NCI-H2171 treated with DMSO at 0.1 percent for 48 hours (cell line): ENCODE results near the gene PPP4C.
"Not testable (repeated sequence)": the region's sequence is repeated elsewhere in the genome, so short reads cannot be mapped to it uniquely, and the experiment has no call there.

ENCODE experiments used
- DNase-seq: peaks from one replicate; lab custom pipeline; 2025; lab: John Stamatoyannopoulos, UW

PPP4C gene

DNA sequence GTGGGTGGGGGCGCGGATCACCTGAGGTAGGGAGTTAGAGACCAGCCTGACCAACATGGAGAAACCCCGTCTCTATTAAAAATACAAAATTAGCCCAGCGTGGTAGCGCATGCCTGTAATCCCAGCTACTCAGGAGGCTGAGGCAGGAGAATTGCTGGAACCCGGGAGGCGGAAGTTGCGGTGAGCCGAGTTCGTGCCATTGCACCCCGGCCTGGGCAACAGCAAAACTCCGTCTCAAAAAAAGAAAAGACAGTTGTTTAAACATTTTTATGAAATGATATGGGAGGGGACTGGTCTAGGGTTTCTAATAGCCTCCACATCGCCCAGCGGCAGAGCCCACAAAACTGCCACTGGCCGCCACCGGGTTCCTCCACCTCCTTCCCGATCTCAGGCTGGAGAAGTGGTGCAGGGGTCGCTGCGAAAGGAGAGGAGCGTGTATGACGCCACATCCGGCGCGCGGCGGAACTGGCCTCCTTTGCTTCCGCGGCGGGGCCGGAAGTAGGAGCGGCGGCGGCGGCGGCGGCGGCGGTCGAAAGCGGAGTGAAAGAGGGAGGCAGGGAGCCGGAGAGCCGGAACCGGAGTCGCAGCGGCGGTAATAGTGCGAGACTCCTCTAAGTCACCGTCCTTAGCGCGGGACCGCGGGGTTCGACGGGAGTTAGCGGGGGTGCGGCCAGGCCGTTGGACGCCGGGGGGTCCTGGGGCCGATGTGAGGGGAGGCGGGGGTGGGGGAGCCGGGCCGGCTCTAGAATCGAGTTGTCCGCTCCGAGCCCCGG lies at the start of gene PPP4C:
TSS of gene PPP4C (plus strand) at position 492 of the 773 bp plus-strand sequence. CDS start 384 bp downstream, outside the sequence.
- DNase-seq: peak; percentile 82

DNA sequence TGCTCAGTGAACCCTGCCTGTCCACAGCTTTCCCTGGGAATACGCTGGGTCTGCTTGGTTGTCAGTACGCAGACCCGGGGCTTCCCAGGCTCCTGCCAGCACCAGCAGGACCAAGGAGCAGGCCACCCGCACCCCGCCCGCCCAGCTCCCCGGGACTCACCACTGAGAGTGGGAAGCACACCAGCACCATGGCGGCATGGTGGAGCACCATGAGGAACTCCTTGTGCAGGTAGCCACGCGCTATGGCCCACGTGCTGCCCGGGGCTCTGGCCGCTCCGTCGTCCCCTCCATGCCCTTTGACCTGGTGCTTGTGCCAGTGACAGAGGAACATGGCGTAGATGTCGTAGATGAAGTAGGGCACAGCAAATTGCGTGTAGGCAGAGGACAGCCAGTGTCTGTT lies 49.3 kb upstream of the PPP4C start:
- DNase-seq: no peak

DNA sequence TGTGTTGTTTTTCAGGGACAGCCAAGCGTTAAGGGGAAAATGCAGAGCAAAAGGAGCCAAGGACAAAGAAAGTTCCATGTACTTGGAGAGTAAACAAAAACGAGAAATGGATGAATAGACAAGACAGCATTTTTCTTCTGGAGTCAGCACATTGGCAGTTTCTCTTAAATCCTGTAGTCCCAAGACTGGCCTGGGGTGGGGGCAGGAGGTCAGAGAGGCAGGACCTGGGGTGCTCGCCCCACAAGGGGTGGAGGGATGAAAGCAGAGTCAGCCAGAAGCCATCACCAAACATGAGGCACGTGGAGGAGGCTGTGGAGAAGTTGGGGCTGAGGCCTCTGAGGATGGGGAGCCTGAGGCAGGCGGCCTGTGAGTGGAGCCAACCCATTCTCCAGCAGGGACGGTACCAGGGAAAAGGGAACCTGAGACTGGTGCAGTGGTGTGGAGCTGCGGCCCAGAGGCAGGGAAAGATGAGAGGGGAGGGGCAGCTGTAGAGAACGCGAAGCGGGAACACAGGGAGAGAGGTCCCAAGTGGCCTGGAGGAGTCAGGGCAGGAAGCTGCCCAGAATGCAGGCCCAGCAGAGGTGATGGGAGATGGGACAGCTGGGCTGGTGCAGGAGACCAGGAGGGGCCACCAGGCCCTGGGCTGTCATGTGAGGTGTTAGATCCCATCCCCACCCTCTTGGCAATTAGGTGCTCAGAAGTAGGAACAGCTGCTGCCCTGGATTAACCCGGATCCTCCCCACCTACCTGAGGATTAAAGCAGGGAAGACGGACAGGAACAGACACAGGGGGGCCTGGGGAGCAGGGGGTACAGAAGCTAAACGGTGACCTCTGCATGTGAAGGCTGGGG lies 48.0 kb upstream of the PPP4C start:
- peak; percentile 91 for DNase-seq

DNA sequence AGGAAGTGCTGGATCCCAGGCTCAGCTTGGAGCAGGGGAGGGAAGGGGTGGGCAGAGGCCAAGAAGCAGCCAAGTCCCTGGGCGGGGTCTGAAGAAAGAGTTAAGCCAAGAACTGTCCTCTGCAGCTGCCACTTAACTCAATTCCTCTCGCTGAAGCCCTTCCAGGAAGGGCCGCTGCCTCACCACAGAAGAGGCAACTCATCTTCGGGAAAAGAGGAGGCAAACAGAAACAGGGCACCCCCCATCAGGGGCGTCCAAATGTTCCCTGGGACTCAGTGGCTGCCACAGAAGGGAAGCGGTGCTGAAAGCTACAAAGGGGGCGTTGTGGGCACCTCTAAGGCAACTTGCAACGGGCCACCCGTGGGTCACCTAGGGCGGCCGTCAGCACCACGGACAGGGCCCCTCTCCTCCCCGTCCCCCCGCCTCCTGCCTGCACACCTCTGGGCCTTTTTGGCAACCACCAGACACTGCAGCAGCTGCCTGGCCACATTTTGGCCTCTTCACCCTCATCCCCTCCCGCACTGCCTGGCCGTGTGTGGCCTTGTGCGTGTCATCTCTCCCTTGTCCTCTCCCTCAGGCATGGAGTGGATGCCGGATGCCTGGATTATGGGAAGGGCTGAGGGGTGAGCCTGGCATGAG lies 47.2 kb upstream of the PPP4C start:
- no peak for DNase-seq

DNA sequence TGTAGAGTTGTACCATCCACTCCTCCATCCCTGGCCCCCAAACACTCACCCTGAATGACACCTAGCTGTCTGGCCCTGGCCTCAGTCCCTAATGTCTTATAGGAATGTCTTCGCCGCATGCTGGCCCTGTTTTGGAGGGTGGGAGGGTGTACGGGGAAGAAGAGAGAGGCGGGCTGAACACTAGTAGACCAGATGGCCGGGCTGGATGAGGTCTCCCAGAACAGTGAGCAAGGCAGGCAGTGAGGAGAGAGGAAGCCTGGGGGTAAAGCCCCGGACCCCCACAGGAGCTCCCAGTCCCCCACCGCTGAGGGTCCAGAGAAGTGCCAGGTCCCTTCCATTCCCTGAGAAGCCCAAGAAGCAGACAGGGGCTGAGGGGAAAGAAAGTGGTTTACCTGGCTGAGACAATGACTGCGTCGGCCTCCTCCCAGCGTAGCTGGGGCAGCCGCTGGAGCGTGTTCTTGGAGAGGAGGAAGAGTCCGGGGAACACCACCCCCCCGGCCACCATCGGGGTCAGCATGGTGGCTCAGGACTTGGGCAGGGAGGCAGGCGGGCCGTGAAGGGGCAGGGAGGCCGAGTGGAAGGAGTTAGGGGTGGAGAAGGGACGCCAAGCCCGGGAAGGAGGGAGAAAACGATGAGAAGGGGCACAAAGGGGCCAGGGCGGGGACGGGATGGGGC lies 45.6 kb upstream of the PPP4C start:
- peak; percentile 50 for DNase-seq

DNA sequence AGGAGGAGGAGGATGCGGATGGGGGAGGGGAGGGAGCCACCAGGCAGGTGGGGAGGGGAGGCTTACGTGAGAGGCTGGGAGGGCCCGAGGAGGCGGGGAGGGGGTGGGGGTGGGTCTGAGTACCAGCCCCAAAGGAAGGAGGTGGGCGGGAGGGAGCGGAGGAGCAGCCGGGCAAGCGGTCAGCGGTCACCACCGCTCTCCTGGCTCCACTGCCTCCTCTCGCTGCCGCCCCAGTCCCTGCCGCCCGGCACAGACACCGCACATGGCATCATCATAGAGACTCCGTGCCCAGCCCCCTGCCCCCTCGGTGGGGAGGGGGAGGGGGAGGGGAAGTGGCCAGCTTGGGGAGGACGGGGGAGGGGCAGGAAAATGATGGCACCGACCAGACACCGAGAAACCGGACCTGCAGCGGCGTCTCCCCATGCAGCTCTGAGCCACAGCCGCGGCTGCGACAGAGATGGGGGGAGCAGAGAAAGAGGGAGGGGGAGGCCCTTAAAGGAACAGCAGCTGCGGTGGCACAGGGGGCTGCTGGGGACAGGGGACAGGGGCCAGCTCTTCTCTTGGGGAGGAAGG lies 44.9 kb upstream of the PPP4C start, which contains the start of gene TLCD3B:
TSS of gene TLCD3B (minus strand) at position 431 of the 573 bp plus-strand sequence. CDS start 744 bp downstream, outside the sequence.
- DNase-seq: peak; percentile 49

DNA sequence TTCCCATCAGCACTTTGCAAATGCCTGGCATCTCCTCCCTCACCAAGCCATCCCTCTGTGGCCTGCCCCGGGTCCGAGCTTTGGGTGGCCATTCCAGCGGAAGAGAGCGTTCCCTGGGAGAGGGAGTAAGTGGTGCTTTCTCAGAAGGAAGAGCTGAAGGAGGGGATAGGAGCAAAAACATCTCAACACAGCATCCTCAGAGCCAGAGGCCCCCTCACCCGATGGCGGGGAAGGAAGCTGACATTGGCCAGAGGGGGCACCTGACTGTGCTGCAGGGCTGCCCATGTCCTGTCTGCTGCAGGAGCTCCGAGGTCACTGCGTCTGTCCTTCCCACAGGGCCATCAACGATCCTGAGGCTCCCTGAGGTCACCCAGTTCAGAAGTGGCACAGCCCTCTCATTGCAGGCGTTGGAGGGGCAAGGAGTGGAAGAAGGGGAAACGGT lies 44.3 kb upstream of the PPP4C start:
- no peak for DNase-seq

DNA sequence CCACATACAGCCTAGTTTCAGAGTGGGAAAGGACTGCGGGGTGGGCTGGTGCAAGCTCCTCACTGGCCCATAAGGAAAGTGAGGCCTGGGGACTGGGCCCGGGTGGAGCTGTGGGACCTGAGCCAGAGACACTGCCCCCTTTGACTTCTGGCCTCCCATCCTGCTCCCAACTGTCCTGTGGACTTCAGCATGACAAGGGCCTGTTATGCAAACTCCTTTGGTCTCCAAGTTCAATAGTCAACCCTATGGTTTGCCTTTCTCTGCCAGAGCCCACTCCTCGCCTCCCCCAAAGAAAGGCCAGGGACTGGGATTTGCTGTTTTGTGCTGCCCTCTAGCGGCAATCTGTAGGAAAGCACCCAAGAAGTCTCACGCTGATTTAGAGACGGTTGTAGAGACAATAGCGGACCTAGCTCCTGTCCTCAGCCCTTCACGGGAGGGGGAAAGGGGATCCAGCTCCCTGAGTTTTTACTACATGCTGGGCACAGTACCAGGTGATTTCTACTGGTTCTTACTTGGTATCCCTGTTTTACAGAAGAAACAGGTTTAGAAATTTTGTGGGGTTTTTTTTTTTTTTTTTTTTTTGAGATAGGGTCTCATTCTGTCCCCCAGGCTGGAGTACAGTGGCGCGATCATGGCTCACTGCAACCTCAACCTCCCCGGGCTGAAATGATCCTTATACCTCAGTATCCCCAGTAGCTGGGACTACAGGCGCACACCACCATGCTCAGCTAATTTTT lies 43.5 kb upstream of the PPP4C start:
- peak; percentile 85 for DNase-seq

DNA sequence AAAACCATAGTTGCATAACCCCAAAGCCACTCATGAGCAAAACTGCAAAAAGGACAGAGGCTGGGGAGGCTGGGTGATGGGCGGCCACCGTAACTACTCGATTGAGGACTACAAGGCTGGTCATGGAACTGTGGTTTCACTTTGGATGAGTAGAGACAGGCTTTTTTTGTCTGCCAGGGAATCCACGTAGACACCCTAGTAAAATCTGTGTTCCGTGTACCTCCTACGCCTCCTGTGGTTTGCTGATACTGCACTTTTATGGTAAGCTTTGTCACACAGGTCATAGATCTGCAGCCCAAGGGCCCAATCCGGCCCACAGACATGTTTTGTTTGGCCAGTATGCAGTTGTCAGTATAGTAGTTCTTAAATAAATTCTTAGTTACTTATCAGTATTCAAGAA lies 42.5 kb upstream of the PPP4C start:
- no peak for DNase-seq

DNA sequence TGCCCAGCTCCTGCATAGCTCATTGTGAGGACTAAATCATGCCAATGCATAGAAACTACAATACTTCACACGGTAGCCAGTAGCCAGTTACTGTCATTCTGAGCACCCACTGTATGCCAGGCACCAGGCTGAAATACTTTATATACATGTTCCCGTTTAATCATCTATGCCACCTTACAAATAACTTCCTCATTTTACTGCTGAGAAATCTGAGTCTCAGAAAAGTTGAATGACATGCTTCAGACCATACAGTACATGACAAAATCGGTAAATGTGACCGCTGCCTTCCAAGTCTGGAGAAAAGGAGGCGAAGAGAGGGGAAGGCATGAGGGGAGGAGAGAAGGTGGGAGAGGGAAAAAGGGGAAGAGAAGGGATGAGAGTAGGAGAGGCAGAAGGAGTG lies 35.6 kb upstream of the PPP4C start:
- DNase-seq: no peak

DNA sequence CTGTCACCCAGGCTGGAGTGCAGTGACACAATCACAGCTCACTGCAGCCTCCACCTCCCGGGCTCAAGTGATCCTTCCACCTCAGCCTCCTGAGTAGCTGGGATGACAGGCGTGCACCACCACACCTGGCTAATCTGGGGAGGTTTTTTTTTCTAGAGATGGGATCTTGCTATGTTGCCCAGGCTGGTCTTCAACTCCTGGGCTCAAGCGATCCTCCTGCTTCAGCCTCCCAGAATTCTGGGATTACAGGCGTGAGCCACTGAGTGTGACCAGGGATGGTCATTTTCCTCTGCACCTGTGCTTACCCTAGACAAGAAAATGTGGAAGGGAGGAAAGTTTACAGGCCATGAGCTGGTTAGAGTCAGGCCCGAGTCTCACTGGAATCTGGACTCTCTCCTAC lies 35.1 kb upstream of the PPP4C start:
- DNase-seq: not testable (repeated sequence)

DNA sequence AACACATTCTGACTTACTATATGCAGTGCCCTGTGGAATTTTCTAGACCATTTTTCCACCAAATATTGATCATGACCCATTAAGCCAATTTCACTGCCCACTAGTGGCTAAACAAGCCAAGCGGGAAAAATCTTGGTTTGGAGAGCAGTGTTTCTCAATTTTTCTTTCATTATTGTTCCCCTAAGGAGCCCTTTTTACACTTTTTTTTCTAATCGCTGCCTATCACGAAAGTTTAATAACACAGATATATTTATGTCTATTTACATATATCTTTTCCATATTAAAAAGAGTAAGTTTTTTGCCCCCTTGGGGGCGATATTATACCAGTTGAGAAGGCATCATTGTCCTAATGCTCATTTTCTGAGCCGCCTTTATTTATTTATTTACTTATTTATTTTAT lies 34.0 kb upstream of the PPP4C start:
- DNase-seq: no peak

DNA sequence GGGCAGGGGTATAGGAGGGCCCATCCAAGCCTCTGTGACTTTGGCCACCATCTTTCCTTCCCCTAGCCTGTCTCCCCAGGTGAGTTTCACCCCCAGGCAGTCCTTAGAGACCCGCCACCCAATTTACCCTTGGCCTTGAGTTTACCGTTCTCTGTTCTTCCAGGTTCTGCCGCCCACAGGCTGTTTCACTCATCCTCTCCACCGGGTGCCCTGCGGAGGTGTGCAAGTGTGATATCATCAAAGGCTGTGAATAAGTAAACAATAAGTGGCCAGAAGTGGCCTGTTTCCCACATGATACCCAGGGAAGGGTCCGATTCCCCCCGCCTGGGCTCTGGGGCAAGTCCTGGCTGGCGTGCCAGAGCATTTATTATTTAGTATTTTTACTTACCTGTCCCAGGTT lies 29.6 kb upstream of the PPP4C start:
- DNase-seq: no peak

DNA sequence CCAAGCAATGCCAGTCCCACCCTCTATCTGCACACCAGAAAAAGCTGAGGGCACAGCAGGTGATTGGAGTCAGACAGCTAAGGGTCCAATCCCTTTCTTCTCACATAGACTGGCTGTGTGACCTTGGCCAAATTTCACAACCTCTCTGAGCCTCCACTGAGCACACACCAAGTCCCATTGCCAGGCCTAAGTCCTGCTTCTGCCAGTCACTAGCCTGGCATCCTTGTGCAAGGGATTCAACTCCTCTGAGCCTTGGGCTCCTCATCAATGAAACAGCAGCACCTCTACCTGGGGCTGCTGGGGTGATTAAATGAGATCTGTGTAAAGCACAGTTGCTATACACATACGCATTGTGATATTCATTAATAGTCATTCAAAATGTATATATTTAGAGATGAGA lies 29.2 kb upstream of the PPP4C start:
- no peak for DNase-seq

DNA sequence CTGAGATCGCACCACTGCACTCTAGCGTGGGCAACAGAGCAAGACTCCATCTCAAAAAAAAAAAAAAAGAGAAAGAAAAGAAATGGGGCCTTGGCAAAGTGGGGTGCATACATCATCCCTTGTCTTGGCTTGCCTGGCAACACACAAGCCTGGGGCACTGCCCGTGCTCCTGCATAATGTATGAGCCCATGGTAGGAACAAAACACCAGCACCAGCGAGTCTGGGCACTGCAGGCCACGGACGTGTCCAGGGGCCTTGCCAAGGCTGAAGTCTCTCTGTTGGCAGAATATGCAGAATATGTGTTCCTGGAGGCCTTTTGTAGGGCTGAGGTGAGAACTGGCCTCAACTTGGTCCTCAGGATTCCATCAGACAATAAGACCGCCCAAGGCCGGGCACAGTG lies 25.9 kb upstream of the PPP4C start:
- no peak for DNase-seq

DNA sequence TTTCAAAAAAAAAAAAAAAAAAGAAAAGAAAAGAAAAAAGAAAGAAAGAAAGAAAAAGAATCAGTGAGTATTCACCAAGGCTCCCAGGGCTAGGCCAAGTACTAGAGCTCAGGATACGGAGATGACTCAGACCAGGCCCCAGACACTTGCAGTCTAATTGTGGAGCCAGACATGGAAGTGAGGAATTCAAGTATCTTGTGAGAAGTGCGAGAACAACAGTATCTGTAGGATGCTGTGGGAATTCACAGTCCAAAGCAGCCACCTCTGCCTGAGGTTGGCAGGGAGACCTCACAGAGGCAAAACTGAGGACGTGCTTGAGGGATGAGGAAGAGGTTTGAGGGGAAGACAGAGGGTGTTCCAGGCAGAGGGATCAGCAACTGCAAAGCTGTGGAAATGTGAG lies 24.3 kb upstream of the PPP4C start:
- no peak for DNase-seq

DNA sequence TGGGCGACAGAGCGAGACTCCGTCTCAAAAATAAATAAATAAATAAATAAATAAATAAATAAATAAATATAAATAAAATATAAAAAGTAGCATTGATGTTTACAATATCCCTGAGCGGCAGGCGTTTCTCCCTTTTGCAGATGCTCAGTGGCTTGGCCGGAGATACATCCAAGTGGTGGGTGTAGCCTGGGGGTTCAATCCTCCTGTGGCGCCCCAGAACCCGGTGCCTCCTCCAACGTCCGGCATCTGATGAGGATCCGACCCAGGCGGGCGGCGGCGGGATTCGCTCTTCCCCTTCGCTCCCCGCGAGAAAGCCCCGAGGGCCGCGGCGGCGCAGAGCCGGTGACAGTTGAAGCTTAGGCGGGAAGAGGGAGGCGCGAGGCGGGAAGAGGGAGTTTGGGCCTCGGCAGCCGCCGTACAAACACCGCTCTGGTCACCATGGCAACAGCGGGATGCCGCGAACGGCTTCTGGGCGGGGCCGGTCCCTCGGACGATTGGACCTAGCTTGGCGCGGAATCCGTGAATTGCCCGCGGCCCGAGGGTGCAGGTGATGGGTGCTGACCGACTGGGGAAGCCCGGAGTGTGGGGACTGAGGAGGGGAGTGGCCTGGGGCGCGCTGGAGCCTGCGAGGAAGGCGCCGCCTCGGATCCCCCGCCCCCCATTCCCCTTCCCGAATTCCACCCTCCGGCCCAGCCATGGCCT lies 23.0 kb upstream of the PPP4C start:
- DNase-seq: peak; percentile 86

DNA sequence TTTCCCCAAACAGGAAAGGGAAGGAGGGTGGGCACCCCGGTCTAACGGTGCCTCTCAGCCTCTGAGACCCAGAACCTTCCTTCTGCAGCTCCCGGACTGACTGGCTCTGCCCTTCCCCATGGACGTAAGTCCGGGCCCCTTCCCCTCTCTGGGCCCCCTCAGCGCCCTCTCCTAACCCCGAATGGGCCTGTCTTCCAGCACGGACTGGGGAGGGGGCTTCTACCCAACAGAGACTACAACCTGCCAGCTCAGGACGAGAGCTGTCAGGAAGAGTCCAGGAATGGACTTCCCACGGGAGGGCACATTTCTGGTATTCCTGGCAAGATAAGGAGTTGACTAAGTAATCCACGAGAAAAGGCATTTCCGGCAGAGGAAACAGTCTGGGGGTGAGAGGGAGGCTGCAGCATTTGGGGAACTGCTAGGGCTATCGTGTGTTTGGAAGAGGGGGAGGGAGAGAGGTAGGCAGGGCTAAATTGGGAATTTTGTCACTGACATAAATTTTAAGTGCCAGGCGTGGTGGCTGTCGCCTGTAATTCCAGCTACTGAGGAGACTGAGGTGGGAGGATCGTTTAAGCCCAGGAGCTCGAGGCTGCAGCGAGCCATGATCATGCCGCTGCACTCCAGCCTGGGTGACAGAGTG lies 22.3 kb upstream of the PPP4C start:
- no peak for DNase-seq

DNA sequence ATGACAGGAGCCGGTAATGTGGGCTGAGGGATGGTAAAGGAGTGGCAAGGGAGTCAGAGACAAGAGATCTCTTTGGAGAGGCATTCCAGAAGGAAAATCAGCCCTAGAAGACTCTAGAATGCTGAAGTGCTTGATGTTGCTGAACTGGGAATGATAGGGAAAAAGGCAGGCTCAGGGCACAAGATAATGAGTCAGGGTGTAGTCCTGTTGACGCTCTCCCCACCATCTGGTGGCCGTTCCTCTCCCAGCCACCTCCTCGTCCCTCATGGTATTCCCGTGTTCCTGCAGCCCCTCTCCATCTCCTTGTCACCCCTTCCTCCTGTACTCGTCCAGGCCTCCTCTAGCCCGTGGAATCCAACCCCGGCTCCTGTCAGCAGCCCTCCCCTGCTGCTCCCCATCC lies 21.3 kb upstream of the PPP4C start:
- DNase-seq: peak; percentile 16
